Endodermal cell (in vitro differentiated cells): ENCODE data around the gene EMD. TPM values are rescaled to one million over a fixed set of nuclear protein-coding genes. Genes with fewer than 3 reads are reported as not detected.

ENCODE experiments used
- DNase-seq: peaks from one replicate; pipeline ENCODE4 v3.0.0-alpha.2; 2017
- H3K27ac ChIP-seq: 2 replicates; pipeline ENCODE4 v1.5.1; 2013; ENCODE audit warnings: mild to moderate bottlenecking, low read depth, low read length, moderate library complexity
- H3K27me3 ChIP-seq: 2 replicates; pipeline ENCODE4 v1.6.1; 2013; ENCODE audit warnings: mild to moderate bottlenecking, low read length, moderate library complexity; ENCODE audit not compliant: insufficient read depth, control insufficient read depth, poor library complexity, severe bottlenecking
- H3K36me3 ChIP-seq: 2 replicates; pipeline ENCODE4 v1.7.0; 2013; ENCODE audit warnings: mild to moderate bottlenecking, low read length, moderate library complexity; ENCODE audit not compliant: control insufficient read depth, insufficient read depth
- H3K4me1 ChIP-seq: one replicate; pipeline ENCODE4 v1.7.0; 2013; ENCODE audit warnings: low read length; ENCODE audit not compliant: control insufficient read depth, insufficient read depth
- H3K4me3 ChIP-seq: 2 replicates; pipeline ENCODE4 v1.5.1; 2013; ENCODE audit warnings: mild to moderate bottlenecking, low read length, moderate library complexity
- H3K9ac ChIP-seq: 2 replicates; pipeline ENCODE4 v1.6.1; 2013; ENCODE audit warnings: mild to moderate bottlenecking, low read length, moderate library complexity; ENCODE audit not compliant: poor library complexity, severe bottlenecking; ENCODE audit errors: extremely low read depth
- H3K9me3 ChIP-seq: 2 replicates; pipeline ENCODE4 v1.6.1; 2013; ENCODE audit warnings: mild to moderate bottlenecking, low read length, moderate library complexity; ENCODE audit not compliant: control insufficient read depth
- H3K27ac Mint-ChIP-seq: 2 replicates; pipeline ENCODE4 v1.8.0; 2020; ENCODE audit warnings: mixed read lengths
- H3K27me3 Mint-ChIP-seq: 2 replicates; pipeline ENCODE4 v1.8.0; 2021; ENCODE audit warnings: mild to moderate bottlenecking, mixed read lengths; ENCODE audit not compliant: insufficient read depth
- H3K36me3 Mint-ChIP-seq: 2 replicates; pipeline ENCODE4 v1.8.0; 2020; ENCODE audit warnings: low read depth, mixed read lengths
- H3K4me1 Mint-ChIP-seq: 2 replicates; pipeline ENCODE4 v1.8.0; 2020; ENCODE audit warnings: mixed read lengths
- H3K4me3 Mint-ChIP-seq: 2 replicates; pipeline ENCODE4 v1.8.0; 2020; ENCODE audit warnings: mild to moderate bottlenecking, moderate library complexity, mixed read lengths
- H3K9me3 Mint-ChIP-seq: 2 replicates; pipeline ENCODE4 v1.8.0; 2020; ENCODE audit warnings: mild to moderate bottlenecking, mixed read lengths
- WGBS, 2 experiments: methylation state at CpG; one replicate each; pipeline versions ENCODE4 v1.1.5 to v1.1.7; 2013; ENCODE audit warnings: missing lambda C conversion rate in 2 of 2, mixed read lengths in 1 of 2; ENCODE audit not compliant: insufficient coverage in 1 of 2, insufficient read length in 1 of 2; 5-methylcytosine and 5-hydroxymethylcytosine counted together
- total RNA-seq, 2 donors: library from RNA; stranded (reverse); fragmentation: NEBNext Ultra II Directional in 1 of 2; extraction: Animal tissue kit (Norgen Biotek cat#: 25700) in 1 of 2; gene quantifications; 2 replicates in 1 of 2; 3 replicates in 1 of 2; pipeline ENCODE4 v1.2.1, GENCODE V29; 2021
- TF ChIP-seq, protein P1 (sequence below): fragments of 200-600 bp; sonication (generic); conservative IDR thresholded peaks from 2 replicates; pipeline ENCODE4 v1.5.0; 2021; ENCODE audit warnings: antibody characterized with exemption, mild to moderate bottlenecking

Gene EMD
- total RNA-seq, 2 donors from 2014 or later: 60.3 to 76.4 TPM

DNA sequence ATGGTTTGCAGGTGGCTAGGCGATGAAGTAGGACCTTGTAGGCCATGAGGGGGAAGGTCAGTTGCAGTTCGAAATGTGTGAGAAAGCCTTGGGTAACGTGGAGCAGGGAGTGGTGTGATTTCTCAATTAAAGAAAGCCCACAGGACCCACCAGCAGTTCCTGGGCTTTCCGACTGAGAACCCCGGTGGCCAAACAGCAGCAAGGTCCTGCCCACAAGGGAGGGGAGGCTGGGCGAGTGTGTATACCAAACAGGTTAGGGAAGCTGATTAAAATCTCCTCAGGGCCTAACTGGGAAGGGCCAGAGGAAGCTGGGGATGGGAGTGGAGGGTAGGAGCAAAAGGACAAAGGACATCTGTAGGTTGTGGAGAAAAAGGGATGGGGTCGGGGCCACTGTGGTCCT, 51.8 kb downstream of the EMD start:
- Histone ChIP-seq H3K9ac (no peak overlapping the region), H3K4me1 (no peaks in the 10 kb centered on the region), H3K9me3 (no peaks in the 10 kb centered on the region), H3K27me3 (no peaks in the 10 kb centered on the region), H3K27ac (no peak overlapping the region), H3K4me3 (no peak overlapping the region), H3K36me3 (no peaks in the 10 kb centered on the region)
- DNase-seq: no peak
- Mint-ChIP-seq H3K4me1 (no peaks in the 10 kb centered on the region), H3K27me3 (no peaks in the 10 kb centered on the region), H3K36me3 (peaks cover 11% of the 10 kb centered on the region), H3K4me3 (no peak overlapping the region), H3K9me3 (peaks cover 70% of the 10 kb centered on the region), H3K27ac (no peak overlapping the region)
- 87 to 100% methylated on average over 1 to 6 of the region's 7 CpGs for WGBS, 2 experiments
- TF ChIP-seq, protein P1, sequence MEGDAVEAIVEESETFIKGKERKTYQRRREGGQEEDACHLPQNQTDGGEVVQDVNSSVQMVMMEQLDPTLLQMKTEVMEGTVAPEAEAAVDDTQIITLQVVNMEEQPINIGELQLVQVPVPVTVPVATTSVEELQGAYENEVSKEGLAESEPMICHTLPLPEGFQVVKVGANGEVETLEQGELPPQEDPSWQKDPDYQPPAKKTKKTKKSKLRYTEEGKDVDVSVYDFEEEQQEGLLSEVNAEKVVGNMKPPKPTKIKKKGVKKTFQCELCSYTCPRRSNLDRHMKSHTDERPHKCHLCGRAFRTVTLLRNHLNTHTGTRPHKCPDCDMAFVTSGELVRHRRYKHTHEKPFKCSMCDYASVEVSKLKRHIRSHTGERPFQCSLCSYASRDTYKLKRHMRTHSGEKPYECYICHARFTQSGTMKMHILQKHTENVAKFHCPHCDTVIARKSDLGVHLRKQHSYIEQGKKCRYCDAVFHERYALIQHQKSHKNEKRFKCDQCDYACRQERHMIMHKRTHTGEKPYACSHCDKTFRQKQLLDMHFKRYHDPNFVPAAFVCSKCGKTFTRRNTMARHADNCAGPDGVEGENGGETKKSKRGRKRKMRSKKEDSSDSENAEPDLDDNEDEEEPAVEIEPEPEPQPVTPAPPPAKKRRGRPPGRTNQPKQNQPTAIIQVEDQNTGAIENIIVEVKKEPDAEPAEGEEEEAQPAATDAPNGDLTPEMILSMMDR: no peak

Other genes starting within 250 kb of the EMD start
- gene OPN1LW, start 235.1 kb upstream of the EMD start, total RNA-seq: not detected
- gene OPN1MW, start 196.7 kb upstream of the EMD start, total RNA-seq: not detected
- gene OPN1MW2, start 159.5 kb upstream of the EMD start, total RNA-seq: not detected
- not detected for gene OPN1MW3, start 121.7 kb upstream of the EMD start, total RNA-seq
- not detected for gene TEX28, start 84.2 kb upstream of the EMD start, total RNA-seq
- not detected for gene TKTL1, start 83.5 kb upstream of the EMD start, total RNA-seq
- 1,000 to 10,000 TPM; 1,074 to 1,251 TPM for gene FLNA, start 4.7 kb upstream of the EMD start, total RNA-seq
- gene RPL10, start 19.1 kb downstream of the EMD start, total RNA-seq: 1,000 to 10,000 TPM; 2,142 to 2,551 TPM
- 10 to 100 TPM; 13.8 to 17.0 TPM for gene DNASE1L1, start 30.0 kb downstream of the EMD start, total RNA-seq
- gene TAFAZZIN, start 32.2 kb downstream of the EMD start, total RNA-seq: 10 to 100 TPM; 32.9 to 62.9 TPM
- gene ATP6AP1, start 49.4 kb downstream of the EMD start, total RNA-seq: 10 to 100 TPM; 61.6 to 66.8 TPM
- 100 to 1,000 TPM; 143 to 179 TPM for gene GDI1, start 57.9 kb downstream of the EMD start, total RNA-seq
- 100 to 1,000 TPM in 1 of 2 donors, 10 to 100 TPM in 1; 91.0 to 102 TPM for gene FAM50A, start 64.8 kb downstream of the EMD start, total RNA-seq
- gene PLXNA3, start 79.0 kb downstream of the EMD start, total RNA-seq: 10 to 100 TPM; 52.6 to 68.8 TPM
- gene LAGE3, start 100.0 kb downstream of the EMD start, total RNA-seq: 10 to 100 TPM; 29.5 to 34.1 TPM
- gene UBL4A, start 107.3 kb downstream of the EMD start, total RNA-seq: 10 to 100 TPM; 29.1 to 35.9 TPM
- 1 to 10 TPM; 5.4 to 9.1 TPM for gene SLC10A3, start 111.3 kb downstream of the EMD start, total RNA-seq
- 10 to 100 TPM; 23.6 to 24.3 TPM for gene FAM3A, start 136.9 kb downstream of the EMD start, total RNA-seq
- gene G6PD, start 167.6 kb downstream of the EMD start, total RNA-seq: 10 to 100 TPM; 71.7 to 81.4 TPM
- 10 to 100 TPM; 19.8 to 20.3 TPM for gene IKBKG, start 168.3 kb downstream of the EMD start, total RNA-seq
- gene CTAG1A, start 205.8 kb downstream of the EMD start, total RNA-seq: not detected
- not detected for gene CTAG1B, start 240.0 kb downstream of the EMD start, total RNA-seq